DOHH2 (cell line): ENCODE data around the gene STX16.

Experiments
- H3F3A ChIP-seq: fragments of 200-600 bp; sonication (generic), shearing (Covaris generic); 2 replicates; pipeline ENCODE4 v1.6.0; 2016; ENCODE audit warnings: antibody characterized with exemption, mild to moderate bottlenecking; ENCODE audit not compliant: control insufficient read depth, insufficient read depth
- H3K27ac ChIP-seq: fragments of 200-600 bp; sonication (generic); 2 replicates; pipeline ENCODE4 v1.5.1; 2014; ENCODE audit warnings: low read depth, mild to moderate bottlenecking, low read length, moderate library complexity
- H3K27me3 ChIP-seq: fragments of 200-600 bp; sonication (generic); 2 replicates; pipeline ENCODE4 v1.6.1; 2014; ENCODE audit warnings: mild to moderate bottlenecking, low read length, mixed read lengths; ENCODE audit not compliant: control insufficient read depth
- H3K36me3 ChIP-seq: fragments of 200-600 bp; sonication (generic); 2 replicates; pipeline ENCODE4 v1.6.1; 2014; ENCODE audit warnings: mild to moderate bottlenecking, low read length, moderate library complexity, mixed read lengths; ENCODE audit not compliant: control insufficient read depth
- H3K4me1 ChIP-seq: fragments of 200-600 bp; sonication (generic); 2 replicates; pipeline ENCODE4 v1.6.1; 2014; ENCODE audit warnings: mild to moderate bottlenecking, low read length, mixed read lengths; ENCODE audit not compliant: control insufficient read depth
- H3K4me2 ChIP-seq: fragments of 200-600 bp; sonication (generic); 2 replicates; pipeline ENCODE4 v1.6.0; 2014; ENCODE audit warnings: mild to moderate bottlenecking, low read length, moderate library complexity
- H3K4me3 ChIP-seq: fragments of 200-600 bp; sonication (generic); 2 replicates; pipeline ENCODE4 v1.5.1; 2014; ENCODE audit warnings: mild to moderate bottlenecking, low read length, mixed read lengths
- H3K79me2 ChIP-seq: fragments of 200-600 bp; sonication (generic); 2 replicates; pipeline ENCODE4 v1.6.1; 2014; ENCODE audit warnings: mild to moderate bottlenecking, low read length, mixed read lengths; ENCODE audit not compliant: control insufficient read depth
- H3K9me2 ChIP-seq: fragments of 200-600 bp; sonication (generic); replicated peaks from 2 replicates; pipeline ENCODE4 v1.6.1; 2014; ENCODE audit warnings: mild to moderate bottlenecking, low read length, mixed read lengths; ENCODE audit not compliant: control insufficient read depth
- H3K9me3 ChIP-seq: fragments of 200-600 bp; sonication (generic); 2 replicates; pipeline ENCODE4 v1.6.1; 2014; ENCODE audit warnings: antibody characterized with exemption, low read length, mixed read lengths; ENCODE audit not compliant: control insufficient read depth, insufficient read depth
- H4K20me1 ChIP-seq: fragments of 200-600 bp; sonication (generic); 2 replicates; pipeline ENCODE4 v1.6.0; 2014; ENCODE audit warnings: low read depth, mild to moderate bottlenecking, antibody characterized with exemption, low read length, moderate library complexity; ENCODE audit not compliant: control insufficient read depth, insufficient read depth
- CTCF ChIP-seq: fragments of 200-600 bp; sonication (generic); IDR thresholded peaks from one replicate; pipeline ENCODE4 v1.5.1; 2014; ENCODE audit warnings: antibody characterized with exemption, mild to moderate bottlenecking, low read depth, low read length; ENCODE audit not compliant: poor library complexity, severe bottlenecking
- EZH2phosphoT487 ChIP-seq: fragments of 200-600 bp; sonication (generic); IDR thresholded peaks from 2 replicates; pipeline ENCODE4 v1.6.1; 2017; ENCODE audit warnings: borderline replicate concordance, mild to moderate bottlenecking, antibody characterized with exemption, low read length, moderate library complexity, mixed read lengths

The STX16 gene

DNA sequence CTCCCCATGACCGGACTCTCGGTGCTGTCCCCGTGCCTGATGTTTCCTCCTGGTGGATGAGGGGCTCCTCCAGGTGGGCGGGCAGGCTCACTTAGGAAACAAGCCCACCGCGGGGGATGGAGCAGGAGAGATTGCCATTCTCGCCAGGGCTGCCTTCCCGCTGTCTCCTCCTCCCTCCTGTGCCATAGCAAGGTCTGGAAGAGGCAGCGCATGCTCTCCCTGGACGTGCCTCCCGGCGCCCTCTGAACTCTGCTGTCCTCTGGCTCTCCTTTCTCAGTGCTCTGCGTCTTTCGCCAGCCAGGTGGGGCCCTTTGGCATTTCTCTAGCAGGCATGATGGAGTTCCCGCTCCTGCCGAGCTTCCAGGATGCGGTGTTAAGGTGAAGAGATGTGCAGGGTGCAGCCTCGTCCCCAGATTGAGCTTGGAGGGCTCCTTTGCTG is 24.1 kb downstream of the STX16 start:
- Histone ChIP-seq H3K9me2 (no peaks in the 10 kb centered on the region), H3K9me3 (no peaks in the 10 kb centered on the region), H3K36me3 (peaks cover 79% of the 10 kb centered on the region), H4K20me1 (peaks cover 14% of the 10 kb centered on the region; the same call in 1 of the 2 replicates), H3F3A (no peaks in the 10 kb centered on the region), H3K27ac (no peak overlapping the region), H3K79me2 (no peaks in the 10 kb centered on the region; the same call in none of the 2 replicates), H3K27me3 (no peaks in the 10 kb centered on the region), H3K4me3 (no peak overlapping the region), H3K4me2 (no peak overlapping the region), H3K4me1 (peaks cover 2% of the 10 kb centered on the region)
- TF ChIP-seq EZH2phosphoT487 (no peak), CTCF (no peak)

- Histone ChIP-seq H3K79me2 (no peaks in the 10 kb centered on the region; the same call in 1 of the 2 replicates), H3K4me3 (no peak overlapping the region), H4K20me1 (peaks cover 9% of the 10 kb centered on the region; the same call in 1 of the 2 replicates), H3K4me2 (no peak overlapping the region), H3K27me3 (no peaks in the 10 kb centered on the region), H3K36me3 (peaks cover 77% of the 10 kb centered on the region), H3F3A (no peaks in the 10 kb centered on the region), H3K27ac (no peak overlapping the region), H3K9me2 (no peaks in the 10 kb centered on the region), H3K9me3 (no peaks in the 10 kb centered on the region), H3K4me1 (no peaks in the 10 kb centered on the region)
- no peak for TF ChIP-seq CTCF
Measured at GRCh38 chr20:58675641-58676040, 24.6 kb downstream of the STX16 start.

- TF ChIP-seq EZH2phosphoT487, result no peak
- TF ChIP-seq CTCF, result no peak
- H3K27me3 ChIP-seq, result no peaks in the 10 kb centered on the region
- 0 out of 2 replicates have a peak, but pooled peaks cover 8% of the 10 kb centered on the region for H4K20me1 ChIP-seq
- H3K79me2 ChIP-seq, result no peaks in the 10 kb centered on the region
- no peak overlapping the region for H3K4me2 ChIP-seq
- H3F3A ChIP-seq, result no peaks in the 10 kb centered on the region
- no peak overlapping the region for H3K4me3 ChIP-seq
- no peaks in the 10 kb centered on the region for H3K9me2 ChIP-seq
- no peaks in the 10 kb centered on the region for H3K9me3 ChIP-seq
- no peak overlapping the region for H3K27ac ChIP-seq
- H3K4me1 ChIP-seq, result no peaks in the 10 kb centered on the region
- peaks cover 72% of the 10 kb centered on the region for H3K36me3 ChIP-seq
Measured at GRCh38 chr20:58676161-58676560, 25.1 kb downstream of the STX16 start.
